H1 (cell line): Measurements from ENCODE around the gene GATB. TPM values are rescaled to one million over a fixed set of nuclear protein-coding genes. Genes with fewer than 3 reads are reported as not detected.

Source experiments
- BACH1 ChIP-seq: IDR thresholded peaks from 2 replicates; pipeline ENCODE4 v1.6.1; 2012; ENCODE audit warnings: low read length, improper control_type of control experiment
- BRCA1 ChIP-seq: IDR thresholded peaks from 2 replicates; pipeline ENCODE4 v1.6.1; 2012; ENCODE audit warnings: low read depth, low read length, improper control_type of control experiment
- TEAD4 ChIP-seq: IDR thresholded peaks from 2 replicates; pipeline ENCODE4 v1.6.1; 2012; ENCODE audit warnings: low read depth, low read length, inconsistent platforms, mixed read lengths
- polyA plus RNA-seq, 7 experiments: library from polyadenylated mRNA; depleted of rRNA in 3 of 7; stranded (reverse) in 5 of 7; unstranded in 2 of 7; fragments of >200 nt in 5 of 7; fragments of 200-250 nt in 2 of 7; gene quantifications; 1 replicate in 5 of 7; 2 replicates in 1 of 7; 4 replicates in 1 of 7; pipeline versions ENCODE4 v1.2.1 to v1.2.3, GENCODE V29; 2011 to 2013; ENCODE audit warnings: missing spikeins in 2 of 7, mixed read lengths in 2 of 7
- total RNA-seq: library from RNA; stranded (reverse); fragmentation: NEBNext Ultra II Directional; extraction: Animal tissue kit (Norgen Biotek cat#: 25700); gene quantifications from 2 replicates; pipeline ENCODE4 v1.2.1, GENCODE V29; 2021
- TF ChIP-seq, protein P1 (sequence below), 3 experiments: IDR thresholded peaks; 1 replicate in 2 of 3; 2 replicates in 1 of 3; pipeline versions ENCODE4 v1.5.1 to v1.6.1; 2011; ENCODE audit warnings: low read length in 3 of 3, mild to moderate bottlenecking in 3 of 3, inconsistent platforms in 2 of 3, low read depth in 1 of 3, moderate library complexity in 1 of 3; ENCODE audit not compliant: insufficient read depth in 1 of 3; ENCODE audit errors: control extremely low read depth in 1 of 3

The GATB gene
- total and polyA plus RNA-seq, 2 of the 8 experiments (the other 6 are each of a cell fraction or from before 2014, with no cell fraction given) = 15.3 to 18.0 TPM

GRCh38 chr4:151664289-151664688 is 96.5 kb downstream of the GATB start (continued):
- no peak for TF ChIP-seq BACH1
- TF ChIP-seq TEAD4 = no peak
- TF ChIP-seq, protein P1, sequence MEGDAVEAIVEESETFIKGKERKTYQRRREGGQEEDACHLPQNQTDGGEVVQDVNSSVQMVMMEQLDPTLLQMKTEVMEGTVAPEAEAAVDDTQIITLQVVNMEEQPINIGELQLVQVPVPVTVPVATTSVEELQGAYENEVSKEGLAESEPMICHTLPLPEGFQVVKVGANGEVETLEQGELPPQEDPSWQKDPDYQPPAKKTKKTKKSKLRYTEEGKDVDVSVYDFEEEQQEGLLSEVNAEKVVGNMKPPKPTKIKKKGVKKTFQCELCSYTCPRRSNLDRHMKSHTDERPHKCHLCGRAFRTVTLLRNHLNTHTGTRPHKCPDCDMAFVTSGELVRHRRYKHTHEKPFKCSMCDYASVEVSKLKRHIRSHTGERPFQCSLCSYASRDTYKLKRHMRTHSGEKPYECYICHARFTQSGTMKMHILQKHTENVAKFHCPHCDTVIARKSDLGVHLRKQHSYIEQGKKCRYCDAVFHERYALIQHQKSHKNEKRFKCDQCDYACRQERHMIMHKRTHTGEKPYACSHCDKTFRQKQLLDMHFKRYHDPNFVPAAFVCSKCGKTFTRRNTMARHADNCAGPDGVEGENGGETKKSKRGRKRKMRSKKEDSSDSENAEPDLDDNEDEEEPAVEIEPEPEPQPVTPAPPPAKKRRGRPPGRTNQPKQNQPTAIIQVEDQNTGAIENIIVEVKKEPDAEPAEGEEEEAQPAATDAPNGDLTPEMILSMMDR (IDR thresholded peaks at IDR 0.05; ENCODE audit: control extremely low read depth in 1 of 3, insufficient read depth in 1 of 3, low read depth in 1 of 3, low read length in 3 of 3) = no peak
- TF ChIP-seq BRCA1 = no peak
